WTC11 (cell line): Measurements from ENCODE around the gene POLDIP3. TPM values are rescaled to one million over a fixed set of nuclear protein-coding genes. Genes with fewer than 3 reads are reported as not detected.

ENCODE experiments used
- CREM ChIP-seq: sonication (generic); formaldehyde crosslinking; IDR thresholded peaks from 2 replicates; pipeline ENCODE4 v1.8.1; 2022; ENCODE audit warnings: mild to moderate bottlenecking, missing genetic modification reagents, moderate library complexity
- CTCF ChIP-seq: fragments of 200-600 bp; IDR thresholded peaks from 2 replicates; pipeline ENCODE4 v1.8.0; 2022; ENCODE audit warnings: antibody characterized with exemption
- E2F5 ChIP-seq: sonication (generic); formaldehyde crosslinking; IDR thresholded peaks from 2 replicates; pipeline ENCODE4 v1.8.1; 2022; ENCODE audit warnings: mild to moderate bottlenecking, moderate library complexity, missing genetic modification reagents
- ELF4 ChIP-seq: sonication (generic); formaldehyde crosslinking; IDR thresholded peaks from 2 replicates; pipeline ENCODE4 v1.8.1; 2022; ENCODE audit warnings: low read depth, mild to moderate bottlenecking, moderate library complexity, missing genetic modification reagents
- ESRRA ChIP-seq: sonication (generic); formaldehyde crosslinking; IDR thresholded peaks from 2 replicates; pipeline ENCODE4 v1.8.1; 2022; ENCODE audit warnings: mild to moderate bottlenecking, missing genetic modification reagents, borderline replicate concordance
- ETV6 ChIP-seq: sonication (generic); formaldehyde crosslinking; IDR thresholded peaks from 2 replicates; pipeline ENCODE4 v1.8.1; 2022; ENCODE audit warnings: mild to moderate bottlenecking, missing genetic modification reagents
- FOXK1 ChIP-seq: sonication (generic); formaldehyde crosslinking; IDR thresholded peaks from 2 replicates; pipeline ENCODE4 v1.8.0; 2022; ENCODE audit warnings: mild to moderate bottlenecking, moderate library complexity, missing genetic modification reagents
- FOXP1 ChIP-seq: sonication (generic); formaldehyde crosslinking; IDR thresholded peaks from 2 replicates; pipeline ENCODE4 v1.8.0; 2022; ENCODE audit warnings: missing genetic modification reagents, mild to moderate bottlenecking, moderate library complexity, borderline replicate concordance
- GABPB1 ChIP-seq: sonication (generic); formaldehyde crosslinking; IDR thresholded peaks from 2 replicates; pipeline ENCODE4 v1.8.1; 2023; ENCODE audit warnings: mild to moderate bottlenecking, missing genetic modification reagents
- HMGXB4 ChIP-seq: sonication (generic); formaldehyde crosslinking; IDR thresholded peaks from 2 replicates; pipeline ENCODE4 v1.8.1; 2023; ENCODE audit warnings: mild to moderate bottlenecking, moderate library complexity, missing genetic modification reagents
- IRF2 ChIP-seq: sonication (generic); formaldehyde crosslinking; IDR thresholded peaks from 2 replicates; pipeline ENCODE4 v1.8.0; 2022; ENCODE audit warnings: low read depth, missing genetic modification reagents, borderline replicate concordance
- JUN ChIP-seq: sonication (generic); formaldehyde crosslinking; IDR thresholded peaks from 2 replicates; pipeline ENCODE4 v1.8.0; 2023; ENCODE audit warnings: mild to moderate bottlenecking, missing genetic modification reagents
- KAT7 ChIP-seq: sonication (generic); formaldehyde crosslinking; IDR thresholded peaks from 2 replicates; pipeline ENCODE4 v1.8.1; 2023; ENCODE audit warnings: missing genetic modification reagents, mild to moderate bottlenecking, borderline replicate concordance
- NR3C1 ChIP-seq: sonication (generic); formaldehyde crosslinking; conservative IDR thresholded peaks from 2 replicates; pipeline ENCODE4 v1.8.1; 2023; ENCODE audit warnings: low read depth, mild to moderate bottlenecking, missing genetic modification reagents
- SP1 ChIP-seq: sonication (generic); formaldehyde crosslinking; conservative IDR thresholded peaks from 2 replicates; pipeline ENCODE4 v1.8.1; 2022; ENCODE audit warnings: missing genetic modification reagents
- TP53 ChIP-seq: sonication (generic); formaldehyde crosslinking; IDR thresholded peaks from 2 replicates; pipeline ENCODE4 v1.8.1; 2023; ENCODE audit warnings: mild to moderate bottlenecking, missing genetic modification reagents
- USF2 ChIP-seq: sonication (generic); formaldehyde crosslinking; IDR thresholded peaks from 2 replicates; pipeline ENCODE4 v1.8.1; 2023; ENCODE audit warnings: mild to moderate bottlenecking, missing genetic modification reagents, moderate library complexity
- ZMAT4 ChIP-seq: fragments of 250-450 bp; sonication (Bioruptor Pico); IDR thresholded peaks from 2 replicates; pipeline ENCODE4 v1.9.0; 2021; ENCODE audit warnings: mild to moderate bottlenecking
- ZNF138 ChIP-seq: sonication (generic); formaldehyde crosslinking; conservative IDR thresholded peaks from 2 replicates; pipeline ENCODE4 v1.8.1; 2022; ENCODE audit warnings: mild to moderate bottlenecking, moderate library complexity, missing genetic modification reagents
- ZNF317 ChIP-seq: sonication (generic); formaldehyde crosslinking; IDR thresholded peaks from 2 replicates; pipeline ENCODE4 v1.8.1; 2023; ENCODE audit warnings: low read depth, mild to moderate bottlenecking, moderate library complexity, missing genetic modification reagents, borderline replicate concordance
- ZNF416 ChIP-seq: fragments of 250-450 bp; sonication (Bioruptor Pico); IDR thresholded peaks from 2 replicates; pipeline ENCODE4 v1.9.0; 2021; ENCODE audit warnings: mild to moderate bottlenecking, inconsistent platforms
- ZNF671 ChIP-seq: fragments of 250-450 bp; sonication (Bioruptor Pico); IDR thresholded peaks from 2 replicates; pipeline ENCODE4 v1.8.0; 2021; ENCODE audit warnings: mild to moderate bottlenecking
- total RNA-seq: library from RNA; stranded (reverse); gene quantifications from 3 replicates; pipeline ENCODE4 v1.2.3, GENCODE V29; 2021
- TF ChIP-seq, protein P1 (sequence below): sonication (generic); formaldehyde crosslinking; IDR thresholded peaks from 2 replicates; pipeline ENCODE4 v1.8.1; 2023; ENCODE audit warnings: mild to moderate bottlenecking, missing genetic modification reagents, moderate library complexity
- TF ChIP-seq, protein P2 (sequence below): sonication (generic); formaldehyde crosslinking; IDR thresholded peaks from 2 replicates; pipeline ENCODE4 v1.8.1; 2023; ENCODE audit warnings: mild to moderate bottlenecking, missing genetic modification reagents
- TF ChIP-seq, protein P3 (sequence below): sonication (generic); formaldehyde crosslinking; IDR thresholded peaks from 2 replicates; pipeline ENCODE4 v1.8.0; 2022; ENCODE audit warnings: mild to moderate bottlenecking, missing genetic modification reagents
- TF ChIP-seq, protein P4 (sequence below): fragments of 250-450 bp; sonication (Bioruptor Pico); IDR thresholded peaks from 2 replicates; pipeline ENCODE4 v1.8.0; 2021; ENCODE audit warnings: mild to moderate bottlenecking

POLDIP3 gene
- total RNA-seq, 1 experiment from 2014 or later, result 73.2 TPM

DNA sequence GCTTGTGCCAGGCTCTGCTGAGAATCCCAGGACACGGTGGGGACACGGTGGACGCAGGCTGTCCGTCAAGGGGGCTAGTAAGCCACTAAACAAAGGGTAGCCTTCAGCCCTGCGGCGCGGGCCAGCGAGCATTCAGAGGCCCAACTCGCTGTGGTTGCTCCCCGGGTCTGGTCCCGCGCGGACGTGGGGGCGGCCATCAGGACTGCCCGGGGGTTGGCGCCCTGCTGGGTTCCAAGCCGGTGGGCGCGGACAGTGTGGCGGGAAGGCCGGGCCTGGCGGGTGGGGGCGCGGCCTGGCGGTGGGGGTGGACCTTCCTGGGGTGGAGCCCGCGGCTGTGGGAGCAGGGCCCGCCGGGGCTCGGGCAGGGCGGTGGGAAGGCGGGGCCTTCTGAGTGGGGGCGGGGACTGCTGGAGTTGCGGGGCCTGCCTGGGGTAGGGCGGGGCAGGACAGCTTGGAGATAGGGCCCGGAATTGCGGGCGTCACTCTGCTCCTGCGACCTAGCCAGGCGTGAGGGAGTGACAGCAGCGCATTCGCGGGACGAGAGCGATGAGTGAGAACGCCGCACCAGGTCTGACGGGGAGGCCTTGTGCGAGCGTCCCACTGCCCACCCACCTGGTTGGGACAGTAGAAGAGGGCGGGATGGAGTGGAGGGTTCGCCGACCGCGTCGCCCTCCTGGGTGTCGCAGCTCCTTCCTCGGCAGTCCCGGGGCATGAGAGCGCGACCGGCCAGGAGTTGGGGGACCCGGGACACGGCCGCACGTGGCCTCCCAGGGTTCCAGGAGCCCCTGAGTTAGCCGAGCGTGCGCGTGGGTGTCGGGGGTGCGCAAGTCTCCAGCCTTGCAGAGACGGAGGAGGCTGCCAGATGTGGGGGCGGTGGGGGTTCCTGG, 61.0 kb downstream of the POLDIP3 start, which contains the start of gene SERHL2 (continued):
- TF ChIP-seq CTCF, result no peak
- TF ChIP-seq KAT7 (CRISPR knock-in tag), result 0 out of 2 replicates have a peak, but pooled peaks have one; percentile 39
- no peak for TF ChIP-seq TP53
- no peak for TF ChIP-seq CREM (CRISPR knock-in tag)
- TF ChIP-seq, protein P1, sequence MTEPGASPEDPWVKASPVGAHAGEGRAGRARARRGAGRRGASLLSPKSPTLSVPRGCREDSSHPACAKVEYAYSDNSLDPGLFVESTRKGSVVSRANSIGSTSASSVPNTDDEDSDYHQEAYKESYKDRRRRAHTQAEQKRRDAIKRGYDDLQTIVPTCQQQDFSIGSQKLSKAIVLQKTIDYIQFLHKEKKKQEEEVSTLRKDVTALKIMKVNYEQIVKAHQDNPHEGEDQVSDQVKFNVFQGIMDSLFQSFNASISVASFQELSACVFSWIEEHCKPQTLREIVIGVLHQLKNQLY (CRISPR knock-in tag), result 0 out of 2 replicates have a peak, but pooled peaks have one; percentile 67
- TF ChIP-seq ZNF138 (CRISPR knock-in tag), result peak; percentile 62; the same call in 1 of the 2 replicates
- peak; percentile 90; the same call in 1 of the 2 replicates for TF ChIP-seq FOXP1 (CRISPR knock-in tag)
- no peak for TF ChIP-seq GABPB1 (CRISPR knock-in tag)
- TF ChIP-seq USF2, result peak; percentile 33; the same call in 1 of the 2 replicates
- no peak for TF ChIP-seq ZNF416 (CRISPR knock-in tag)
- TF ChIP-seq ZMAT4 (CRISPR knock-in tag), result no peak
- peak; percentile 93 for TF ChIP-seq E2F5 (CRISPR knock-in tag)
- peak; percentile 85 for TF ChIP-seq SP1 (CRISPR knock-in tag)
- TF ChIP-seq, protein P2, sequence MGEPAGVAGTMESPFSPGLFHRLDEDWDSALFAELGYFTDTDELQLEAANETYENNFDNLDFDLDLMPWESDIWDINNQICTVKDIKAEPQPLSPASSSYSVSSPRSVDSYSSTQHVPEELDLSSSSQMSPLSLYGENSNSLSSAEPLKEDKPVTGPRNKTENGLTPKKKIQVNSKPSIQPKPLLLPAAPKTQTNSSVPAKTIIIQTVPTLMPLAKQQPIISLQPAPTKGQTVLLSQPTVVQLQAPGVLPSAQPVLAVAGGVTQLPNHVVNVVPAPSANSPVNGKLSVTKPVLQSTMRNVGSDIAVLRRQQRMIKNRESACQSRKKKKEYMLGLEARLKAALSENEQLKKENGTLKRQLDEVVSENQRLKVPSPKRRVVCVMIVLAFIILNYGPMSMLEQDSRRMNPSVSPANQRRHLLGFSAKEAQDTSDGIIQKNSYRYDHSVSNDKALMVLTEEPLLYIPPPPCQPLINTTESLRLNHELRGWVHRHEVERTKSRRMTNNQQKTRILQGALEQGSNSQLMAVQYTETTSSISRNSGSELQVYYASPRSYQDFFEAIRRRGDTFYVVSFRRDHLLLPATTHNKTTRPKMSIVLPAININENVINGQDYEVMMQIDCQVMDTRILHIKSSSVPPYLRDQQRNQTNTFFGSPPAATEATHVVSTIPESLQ, result no peak
- TF ChIP-seq, protein P3, sequence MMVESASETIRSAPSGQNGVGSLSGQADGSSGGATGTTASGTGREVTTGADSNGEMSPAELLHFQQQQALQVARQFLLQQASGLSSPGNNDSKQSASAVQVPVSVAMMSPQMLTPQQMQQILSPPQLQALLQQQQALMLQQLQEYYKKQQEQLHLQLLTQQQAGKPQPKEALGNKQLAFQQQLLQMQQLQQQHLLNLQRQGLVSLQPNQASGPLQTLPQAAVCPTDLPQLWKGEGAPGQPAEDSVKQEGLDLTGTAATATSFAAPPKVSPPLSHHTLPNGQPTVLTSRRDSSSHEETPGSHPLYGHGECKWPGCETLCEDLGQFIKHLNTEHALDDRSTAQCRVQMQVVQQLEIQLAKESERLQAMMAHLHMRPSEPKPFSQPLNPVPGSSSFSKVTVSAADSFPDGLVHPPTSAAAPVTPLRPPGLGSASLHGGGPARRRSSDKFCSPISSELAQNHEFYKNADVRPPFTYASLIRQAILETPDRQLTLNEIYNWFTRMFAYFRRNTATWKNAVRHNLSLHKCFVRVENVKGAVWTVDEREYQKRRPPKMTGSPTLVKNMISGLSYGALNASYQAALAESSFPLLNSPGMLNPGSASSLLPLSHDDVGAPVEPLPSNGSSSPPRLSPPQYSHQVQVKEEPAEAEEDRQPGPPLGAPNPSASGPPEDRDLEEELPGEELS (CRISPR knock-in tag), result no peak
- TF ChIP-seq ZNF671 (CRISPR knock-in tag), result no peak
- TF ChIP-seq JUN (CRISPR knock-in tag), result no peak
- no peak for TF ChIP-seq ETV6 (CRISPR knock-in tag)
- TF ChIP-seq NR3C1 (CRISPR knock-in tag), result no peak; the same call in 1 of the 2 replicates
- TF ChIP-seq FOXK1 (CRISPR knock-in tag), result peak; percentile 61
- no peak for TF ChIP-seq ELF4
- TF ChIP-seq, protein P4, sequence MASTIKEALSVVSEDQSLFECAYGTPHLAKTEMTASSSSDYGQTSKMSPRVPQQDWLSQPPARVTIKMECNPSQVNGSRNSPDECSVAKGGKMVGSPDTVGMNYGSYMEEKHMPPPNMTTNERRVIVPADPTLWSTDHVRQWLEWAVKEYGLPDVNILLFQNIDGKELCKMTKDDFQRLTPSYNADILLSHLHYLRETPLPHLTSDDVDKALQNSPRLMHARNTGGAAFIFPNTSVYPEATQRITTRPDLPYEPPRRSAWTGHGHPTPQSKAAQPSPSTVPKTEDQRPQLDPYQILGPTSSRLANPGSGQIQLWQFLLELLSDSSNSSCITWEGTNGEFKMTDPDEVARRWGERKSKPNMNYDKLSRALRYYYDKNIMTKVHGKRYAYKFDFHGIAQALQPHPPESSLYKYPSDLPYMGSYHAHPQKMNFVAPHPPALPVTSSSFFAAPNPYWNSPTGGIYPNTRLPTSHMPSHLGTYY (CRISPR knock-in tag), result no peak
- TF ChIP-seq IRF2 (CRISPR knock-in tag), result peak; percentile 65; the same call in 1 of the 2 replicates
- 0 out of 2 replicates have a peak, but pooled peaks have one; percentile 2 for TF ChIP-seq ZNF317 (CRISPR knock-in tag)
- peak; percentile 22; the same call in 1 of the 2 replicates for TF ChIP-seq ESRRA (CRISPR knock-in tag)
- TF ChIP-seq HMGXB4, result no peak
